Stimulated activated CD4-positive, alpha-beta T cell treated with anti-CD3 and anti-CD28 coated beads, Interleukin-1b, Interleukin-23, amount 100 ng/mL, for 4 hours (primary cell): ENCODE results near the gene ROCK2.

Experiments
- DNase-seq, 2 donors: peaks; one replicate each; pipeline ENCODE4 v3.0.0-alpha.2; 2020; ENCODE audit warnings: low read depth in 2 of 2

The ROCK2 gene

DNA sequence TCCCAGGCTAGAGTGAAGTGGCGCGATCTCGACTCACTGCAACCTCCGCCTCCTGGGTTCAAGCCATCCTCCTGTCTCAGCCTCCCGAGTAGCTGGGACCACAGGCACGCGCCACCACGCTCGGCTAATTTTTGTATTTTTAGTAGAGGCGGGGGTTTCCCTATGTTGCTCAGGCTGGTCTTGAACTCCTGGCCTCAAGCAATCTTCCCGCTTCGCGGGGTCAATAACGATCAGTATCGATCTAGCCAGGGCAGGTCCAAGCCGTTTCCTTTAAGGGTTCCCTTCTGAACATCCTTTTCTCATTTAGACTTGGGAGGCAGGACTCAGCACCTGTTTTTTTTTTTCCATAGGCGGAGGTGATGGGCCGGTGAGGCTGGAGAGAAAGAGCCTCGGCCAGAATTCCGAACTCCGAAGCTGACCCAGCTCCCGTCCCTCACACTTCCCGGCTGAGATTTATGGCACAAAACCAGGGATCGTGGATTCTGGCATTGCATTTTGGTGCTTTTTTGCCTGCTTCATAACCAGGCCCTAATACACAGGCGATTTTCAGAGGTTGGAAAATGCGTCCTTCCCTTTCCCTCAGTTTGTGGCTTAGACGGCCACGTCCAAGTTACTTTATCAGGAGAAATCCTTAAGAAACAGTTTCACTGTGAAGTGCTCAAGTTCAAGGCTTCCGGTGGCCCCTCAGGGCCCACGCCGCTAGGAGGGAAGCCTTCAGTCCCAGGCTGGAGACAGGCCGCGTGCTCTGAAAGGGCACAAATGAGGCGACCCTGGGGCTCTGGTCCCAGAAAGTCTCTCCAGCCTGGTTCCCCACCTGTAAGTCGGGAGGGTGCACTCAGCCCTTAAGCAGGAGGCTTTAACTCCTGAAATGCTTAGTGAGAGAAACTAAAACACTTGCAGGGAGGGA, 190.2 kb downstream of the ROCK2 start:
- DNase-seq = peak in 1 of 2 donors; percentile 16

- DNase-seq = no peak
These were observed 191.8 kb downstream of the ROCK2 start for GRCh38 chr2:11152591-11152990.

- no peak for DNase-seq
These were observed 197.2 kb downstream of the ROCK2 start for GRCh38 chr2:11147263-11147662.

DNA sequence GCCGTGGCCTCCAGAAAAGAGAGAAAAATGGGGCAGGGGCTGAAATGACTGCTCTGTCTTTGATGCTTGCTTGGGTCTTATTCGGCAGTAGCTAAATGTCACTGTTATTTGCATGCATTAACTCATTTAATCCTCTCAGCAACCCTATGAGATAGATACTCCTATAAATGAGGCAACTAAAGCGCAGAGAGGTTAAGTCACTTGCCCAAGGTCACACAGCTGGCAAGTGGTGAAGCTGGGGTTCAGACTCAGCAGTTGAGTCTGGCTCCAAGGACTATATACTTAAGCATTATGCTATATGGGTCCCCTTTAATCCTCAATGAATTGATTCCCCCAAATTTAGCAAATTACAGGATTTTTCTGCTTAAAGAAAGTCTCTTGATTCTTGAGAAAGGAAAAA, 198.4 kb downstream of the ROCK2 start:
- no peak for DNase-seq

- no peak for DNase-seq
These were observed 199.1 kb downstream of the ROCK2 start for GRCh38 chr2:11145350-11145749.

DNA sequence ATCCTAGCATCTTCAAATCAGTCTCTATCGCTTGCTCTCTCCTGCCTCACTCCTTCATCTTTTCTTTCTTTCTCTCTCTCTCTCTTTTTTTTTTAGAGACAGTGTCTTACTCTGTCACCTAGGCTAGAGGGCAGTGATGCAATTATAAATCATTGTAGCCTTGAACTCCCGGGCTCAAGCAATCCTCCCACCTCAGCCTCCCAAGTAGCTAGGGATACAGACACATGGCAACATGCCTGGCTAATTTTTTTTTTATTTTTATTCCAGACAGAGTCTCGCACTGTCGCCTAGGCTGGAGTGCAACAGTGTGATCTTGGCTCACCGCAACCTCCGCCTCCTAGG, 199.7 kb downstream of the ROCK2 start:
- no peak for DNase-seq

- no peak for DNase-seq
These were observed 200.2 kb downstream of the ROCK2 start for GRCh38 chr2:11144077-11144737.

DNA sequence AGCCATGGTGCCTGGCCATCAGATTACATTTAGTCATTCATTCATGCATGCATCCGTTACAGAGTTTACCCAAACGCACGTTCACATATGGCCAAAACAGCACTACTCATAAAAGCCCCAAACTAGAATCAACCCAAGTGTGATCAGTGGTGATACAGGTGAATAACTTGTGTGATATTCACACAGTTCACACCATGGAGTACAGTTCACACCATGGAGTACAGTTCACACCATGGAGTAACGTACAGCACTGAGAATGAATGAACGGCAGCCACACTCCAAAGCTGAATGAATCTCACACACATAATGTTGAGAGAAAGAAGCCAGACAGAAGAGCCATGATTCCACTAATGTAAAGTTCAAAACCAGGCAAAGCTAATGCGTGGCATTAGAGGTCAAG, 201.4 kb downstream of the ROCK2 start:
- DNase-seq = no peak

GRCh38 chr2:11142330-11142729, 202.1 kb downstream of the ROCK2 start:
- DNase-seq = no peak

DNA sequence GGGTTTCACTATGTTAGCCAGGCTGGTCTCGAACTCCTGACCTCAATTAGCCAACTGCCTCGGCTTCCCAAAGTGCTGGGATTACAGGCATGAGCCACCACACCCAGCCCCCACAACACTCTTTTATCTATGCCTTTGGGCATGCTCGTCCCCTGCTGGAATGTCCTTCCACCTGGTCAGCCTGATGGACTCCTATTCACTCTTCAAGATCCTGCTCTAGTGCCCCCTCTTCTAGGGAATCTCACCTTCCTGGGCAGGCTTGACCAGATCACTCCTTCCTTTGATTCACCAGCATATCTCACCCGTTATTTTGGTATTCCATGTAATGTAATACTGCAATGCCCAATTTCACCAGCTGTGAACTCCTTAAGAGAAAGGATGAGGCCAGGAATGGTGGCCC, 203.1 kb downstream of the ROCK2 start:
- no peak for DNase-seq

DNA sequence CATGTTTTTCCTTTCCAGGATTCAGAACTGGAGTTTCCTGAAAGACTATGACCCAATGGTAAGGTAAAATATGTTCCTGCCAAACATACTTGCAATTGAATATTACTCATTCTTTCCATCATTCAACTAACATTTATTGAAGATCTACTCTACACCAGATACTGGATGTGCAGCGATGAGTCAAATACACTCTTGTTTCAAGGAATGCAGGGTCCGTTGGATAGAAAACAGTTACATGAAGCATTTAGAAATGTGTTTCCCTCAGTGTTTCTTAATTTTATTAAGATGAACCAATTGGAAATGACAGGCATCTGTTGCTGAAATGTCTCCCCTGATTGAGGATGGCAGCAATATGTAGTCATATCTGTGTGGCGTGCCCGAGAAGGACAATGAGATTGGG, 203.9 kb downstream of the ROCK2 start:
- DNase-seq = no peak

- no peak for DNase-seq
These were observed 210.1 kb downstream of the ROCK2 start for GRCh38 chr2:11134349-11134748.

DNA sequence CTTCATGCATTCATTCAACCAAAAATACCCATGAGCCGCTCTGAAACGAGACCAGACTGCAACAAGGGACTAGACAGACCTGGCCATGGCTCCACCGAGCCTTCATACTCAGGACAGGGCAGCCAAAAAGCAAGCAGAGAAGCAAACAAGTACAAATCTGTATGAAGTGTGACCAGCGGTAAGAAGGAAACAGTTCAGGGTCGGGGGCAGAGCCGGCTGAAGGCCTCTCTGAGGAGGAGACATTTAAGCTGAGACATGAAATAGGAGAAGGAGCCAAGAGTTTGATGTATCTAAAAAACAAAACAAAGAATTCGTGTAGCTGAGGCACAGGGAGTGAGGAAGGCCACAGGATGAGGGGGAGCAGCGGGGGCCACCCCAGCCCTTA, 210.5 kb downstream of the ROCK2 start:
- no peak for DNase-seq

DNA sequence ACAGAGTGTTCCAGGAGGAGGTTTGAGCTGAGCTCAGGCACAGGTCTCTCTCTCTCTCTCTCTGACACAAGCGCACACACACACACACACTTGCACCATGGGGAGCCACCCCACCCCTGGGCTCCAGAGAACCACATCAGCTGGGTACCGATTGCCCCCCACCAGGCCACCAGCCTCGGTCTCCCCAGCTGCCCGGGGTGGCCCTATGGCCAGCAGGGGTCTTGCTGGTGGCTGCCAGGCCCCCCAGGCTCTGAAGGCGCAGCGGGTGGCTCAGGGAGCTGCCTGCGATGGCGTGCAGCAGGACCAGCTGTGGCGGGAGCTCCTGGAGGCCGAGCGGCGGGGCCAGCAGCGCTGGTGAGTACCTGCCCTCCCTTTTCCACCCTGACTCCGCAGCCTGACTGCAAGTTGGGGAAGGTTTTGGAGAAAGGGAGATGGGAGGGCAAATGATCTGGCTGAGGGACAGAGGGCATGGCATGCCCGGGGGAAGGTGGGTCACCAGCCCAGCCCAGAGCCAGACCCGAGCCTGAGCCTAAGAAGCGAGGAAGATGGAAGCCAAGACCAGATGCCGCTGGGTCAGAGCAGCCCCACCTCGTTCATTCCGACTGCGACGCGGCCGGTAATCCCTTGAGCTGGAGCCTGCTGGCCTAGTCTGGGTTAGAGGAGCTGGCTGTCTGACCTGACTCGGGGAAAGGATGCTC, 211.0 kb downstream of the ROCK2 start:
- DNase-seq = no peak

- DNase-seq = no peak
These were observed 212.3 kb downstream of the ROCK2 start for GRCh38 chr2:11132036-11132671.

DNA sequence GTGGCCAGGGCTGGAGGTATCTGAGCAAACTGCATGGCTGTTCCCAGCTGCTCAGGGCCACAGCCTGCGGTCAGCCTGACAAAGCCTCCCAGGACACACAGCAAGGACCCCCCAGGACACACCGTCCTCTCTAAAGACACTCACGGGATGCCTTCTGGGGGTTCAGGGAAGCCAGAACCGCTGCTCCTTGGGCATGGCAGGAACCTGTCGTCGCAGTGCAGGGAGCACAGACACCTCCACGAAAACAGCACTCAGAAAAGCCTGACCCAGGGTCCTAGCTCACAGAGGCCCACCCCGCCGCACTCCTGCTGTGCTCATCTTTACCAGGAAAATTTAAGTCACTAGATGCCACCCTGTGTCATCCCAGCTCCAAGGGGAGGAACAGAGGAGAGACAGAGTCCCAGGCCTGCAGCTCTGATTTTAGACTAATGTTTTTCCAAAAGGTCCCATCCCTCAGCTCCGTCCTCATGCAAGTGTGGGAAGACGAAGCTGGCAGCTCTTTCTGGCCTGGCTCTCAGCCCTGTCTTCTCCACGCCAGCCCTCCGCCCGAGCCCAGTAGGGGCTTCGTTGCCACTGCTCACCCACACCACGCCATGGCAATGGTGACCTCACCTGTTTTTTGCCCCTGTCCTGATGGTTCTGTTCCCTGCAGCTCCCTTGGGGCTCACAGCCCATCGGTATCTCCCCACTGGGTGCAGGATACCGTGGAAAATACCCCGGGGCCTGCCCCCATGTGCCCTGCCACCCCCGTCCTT, 213.1 kb downstream of the ROCK2 start:
- no peak for DNase-seq
